ENCODE measurements around the gene CD300LB. TPM values are rescaled to one million over a fixed set of nuclear protein-coding genes. Genes with fewer than 3 reads are reported as not detected.

CD300LB gene
- total RNA-seq, 2 experiments from 2014 or later, result not detected

DNA sequence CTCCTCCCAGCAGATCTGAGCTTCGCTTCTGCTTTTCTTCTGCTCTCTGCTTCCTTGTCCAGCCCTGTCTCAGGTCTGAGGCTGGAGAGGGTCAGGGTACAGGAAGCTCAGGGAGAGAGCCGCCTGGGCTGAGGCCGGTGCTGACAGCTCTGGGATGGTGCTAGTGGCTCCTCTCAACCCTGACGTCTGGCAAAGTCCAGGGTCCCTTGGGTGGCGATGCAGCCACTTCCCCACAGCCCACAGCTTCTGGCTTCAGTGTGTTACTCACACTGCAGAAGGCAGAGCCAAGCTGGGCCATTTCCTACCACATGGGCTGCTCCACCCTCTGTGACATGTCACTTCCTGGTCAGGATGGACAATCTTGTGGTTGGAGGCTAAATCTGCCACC is 14.6 kb upstream of the CD300LB start, which contains the start of gene CD300C:
CD300C (minus strand) TSS at position 273 of the 388 bp plus-strand sequence. CDS start 333 bp downstream, outside the sequence.
- no peaks in the 10 kb centered on the region for H3K36me3 Mint-ChIP-seq (ENCODE audit: low read depth)
- H3K4me1 Mint-ChIP-seq (ENCODE audit: low read depth), result peaks cover 2% of the 10 kb centered on the region
- no peaks in the 10 kb centered on the region for H3K27me3 Mint-ChIP-seq (ENCODE audit: low read depth)
- no peaks in the 10 kb centered on the region for H3K9me3 Mint-ChIP-seq
- intact Hi-C loops (cut with micrococcal nuclease), result no loop called here
- DNase-seq, result no peak
- CTCF ChIA-PET, result no interaction called here
- no peak within 1 kb of the TSS for H3K27ac Mint-ChIP-seq
- no peak within 1 kb of the TSS for H3K4me3 Mint-ChIP-seq

DNA sequence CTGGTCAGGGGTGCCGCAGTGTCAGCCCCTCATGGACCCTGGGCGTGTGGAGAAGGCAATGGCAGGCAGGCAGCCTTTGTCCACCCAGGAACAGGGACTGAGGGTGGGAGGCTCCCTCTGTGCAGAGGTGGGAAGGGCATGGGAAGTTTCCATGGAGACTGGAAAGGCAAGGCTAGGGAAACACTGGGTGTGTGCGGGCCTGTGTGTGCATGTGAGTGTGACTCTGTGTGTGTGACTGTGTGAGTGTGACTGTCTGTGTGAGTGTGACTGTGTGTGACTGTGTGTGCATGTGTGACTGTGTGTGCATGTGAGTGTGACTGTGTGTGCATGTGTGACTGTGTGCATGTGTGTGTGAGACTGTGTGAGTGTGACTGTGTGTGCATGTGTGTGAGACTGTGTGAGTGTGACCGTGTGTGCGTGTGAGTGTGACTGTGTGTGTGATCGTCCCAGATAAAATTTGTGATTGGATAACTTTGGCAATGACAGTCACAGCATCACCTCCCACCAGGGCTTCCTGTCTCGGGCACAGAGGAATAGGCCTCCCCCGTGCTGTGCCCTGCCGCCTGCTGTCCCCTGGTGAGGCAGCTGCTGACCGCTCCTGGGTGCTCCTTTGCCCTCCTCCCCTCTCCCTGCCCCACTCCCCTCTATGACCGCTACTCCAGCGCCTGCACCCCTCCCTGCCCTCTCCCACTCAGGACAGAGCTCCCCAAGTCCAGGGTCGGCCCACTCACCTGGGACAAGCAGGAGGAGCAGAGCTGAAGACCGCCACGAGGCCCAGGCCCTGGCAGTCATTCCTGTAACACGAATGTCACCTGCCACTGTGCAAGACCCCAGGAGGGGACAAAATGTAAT is 13.9 kb upstream of the CD300LB start:
- Mint-ChIP-seq H3K9me3 (no peaks in the 10 kb centered on the region), H3K27ac (no peak overlapping the region), H3K4me3 (no peak overlapping the region), H3K36me3 (ENCODE audit: low read depth) (no peaks in the 10 kb centered on the region), H3K4me1 (ENCODE audit: low read depth) (peaks cover 2% of the 10 kb centered on the region), H3K27me3 (ENCODE audit: low read depth) (no peaks in the 10 kb centered on the region)
- CTCF ChIA-PET, result no interaction called here
- DNase-seq, result no peak
- intact Hi-C loops (cut with micrococcal nuclease), result no loop called here

GRCh38 chr17:74543891-74544760 is 12.9 kb upstream of the CD300LB start:
- no peak overlapping the region for H3K4me3 Mint-ChIP-seq
- peaks cover 2% of the 10 kb centered on the region for H3K4me1 Mint-ChIP-seq (ENCODE audit: low read depth)
- CTCF ChIA-PET, result no interaction called here
- H3K9me3 Mint-ChIP-seq, result no peaks in the 10 kb centered on the region
- no peaks in the 10 kb centered on the region for H3K27me3 Mint-ChIP-seq (ENCODE audit: low read depth)
- H3K36me3 Mint-ChIP-seq (ENCODE audit: low read depth), result no peaks in the 10 kb centered on the region
- intact Hi-C loops (cut with micrococcal nuclease), result no loop called here
- no peak for DNase-seq
- H3K27ac Mint-ChIP-seq, result no peak overlapping the region

DNA sequence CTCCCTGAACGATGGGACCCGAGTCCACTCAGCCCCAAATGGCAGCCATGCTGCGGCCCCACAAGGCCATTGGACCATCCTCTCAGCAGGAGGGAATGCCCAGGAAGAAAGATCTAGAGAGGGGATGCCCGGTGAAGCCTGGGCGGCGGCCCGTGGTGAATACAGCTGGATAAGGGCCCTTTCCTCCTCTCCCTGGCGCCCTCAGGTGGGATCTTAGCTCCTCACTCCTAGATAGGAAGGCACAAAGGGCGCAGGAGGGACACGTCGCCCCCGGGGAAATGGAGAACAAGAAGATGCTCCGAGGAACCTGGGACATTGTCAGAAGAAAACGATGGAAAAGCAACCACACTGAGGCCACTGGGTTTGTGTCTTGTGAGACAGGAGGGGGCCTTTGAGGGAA is 12.1 kb upstream of the CD300LB start:
- no peaks in the 10 kb centered on the region for H3K36me3 Mint-ChIP-seq (ENCODE audit: low read depth)
- DNase-seq, result no peak
- intact Hi-C loops (cut with micrococcal nuclease), result no loop called here
- H3K27ac Mint-ChIP-seq, result no peak overlapping the region
- no peaks in the 10 kb centered on the region for H3K9me3 Mint-ChIP-seq
- CTCF ChIA-PET, result no interaction called here
- peaks cover 2% of the 10 kb centered on the region for H3K4me1 Mint-ChIP-seq (ENCODE audit: low read depth)
- no peak overlapping the region for H3K4me3 Mint-ChIP-seq
- H3K27me3 Mint-ChIP-seq (ENCODE audit: low read depth), result no peaks in the 10 kb centered on the region

DNA sequence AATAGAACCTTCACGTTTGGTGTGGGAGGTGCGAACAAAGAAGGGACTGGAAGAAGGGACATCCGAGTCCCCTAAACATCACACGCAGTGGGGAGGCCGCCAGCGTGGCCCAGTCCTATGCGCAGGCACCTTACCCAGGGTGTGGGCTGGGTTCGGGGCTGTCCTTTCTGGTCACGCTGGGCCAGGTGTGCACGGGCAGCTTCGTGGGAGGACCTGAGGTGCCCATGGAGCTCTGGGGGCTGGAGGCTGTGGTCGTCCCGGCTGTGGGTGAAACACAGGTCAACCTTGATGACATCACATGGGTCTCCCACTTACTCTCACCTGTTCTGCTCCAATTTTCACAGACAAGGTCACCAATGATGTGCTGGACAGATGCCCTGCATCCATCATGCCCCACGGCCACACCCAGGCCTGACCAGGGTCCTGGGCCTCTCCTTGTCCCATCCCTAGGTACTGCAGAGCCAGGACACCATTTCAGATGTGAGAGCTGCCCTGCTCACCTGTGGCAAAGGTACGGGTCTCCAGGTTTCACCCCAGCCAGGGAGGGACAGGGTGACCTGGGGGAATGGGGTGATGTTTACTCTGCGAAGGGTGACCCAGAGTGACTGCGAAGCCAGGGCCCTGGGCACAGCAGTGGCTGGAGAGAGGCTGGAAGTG is 11.6 kb upstream of the CD300LB start:
- DNase-seq, result no peak
- H3K4me3 Mint-ChIP-seq, result no peak overlapping the region
- intact Hi-C loops (cut with micrococcal nuclease), result no loop called here
- H3K9me3 Mint-ChIP-seq, result no peaks in the 10 kb centered on the region
- no peak overlapping the region for H3K27ac Mint-ChIP-seq
- H3K4me1 Mint-ChIP-seq (ENCODE audit: low read depth), result peaks cover 2% of the 10 kb centered on the region
- H3K27me3 Mint-ChIP-seq (ENCODE audit: low read depth), result no peaks in the 10 kb centered on the region
- CTCF ChIA-PET, result no interaction called here
- no peaks in the 10 kb centered on the region for H3K36me3 Mint-ChIP-seq (ENCODE audit: low read depth)

DNA sequence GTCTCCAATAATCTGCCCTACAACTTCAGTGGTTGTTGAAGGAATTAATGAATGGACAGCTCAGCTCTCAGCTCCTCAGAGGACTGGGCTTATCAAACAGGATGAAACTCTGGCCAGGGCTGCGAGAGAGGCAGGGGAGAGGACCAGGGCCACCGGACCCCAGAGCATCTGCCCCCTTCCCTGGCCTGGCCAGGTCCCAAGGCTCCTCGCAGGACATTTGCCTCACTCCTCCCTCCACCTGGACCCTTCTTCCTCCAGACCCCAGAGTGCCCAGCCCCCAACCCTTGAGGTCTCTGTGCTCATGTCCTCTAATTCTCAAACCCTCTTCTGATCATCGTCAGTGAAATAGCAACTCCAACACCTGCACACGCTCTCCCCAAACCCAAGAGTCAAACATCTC is 10.9 kb upstream of the CD300LB start:
- no peaks in the 10 kb centered on the region for H3K27me3 Mint-ChIP-seq (ENCODE audit: low read depth)
- H3K36me3 Mint-ChIP-seq (ENCODE audit: low read depth), result no peaks in the 10 kb centered on the region
- H3K9me3 Mint-ChIP-seq, result no peaks in the 10 kb centered on the region
- H3K4me1 Mint-ChIP-seq (ENCODE audit: low read depth), result no peaks in the 10 kb centered on the region
- intact Hi-C loops (cut with micrococcal nuclease), result no loop called here
- H3K27ac Mint-ChIP-seq, result no peak overlapping the region
- CTCF ChIA-PET, result no interaction called here
- no peak for DNase-seq
- H3K4me3 Mint-ChIP-seq, result no peak overlapping the region

- H3K4me1 Mint-ChIP-seq (ENCODE audit: low read depth), result no peaks in the 10 kb centered on the region
- no peaks in the 10 kb centered on the region for H3K27me3 Mint-ChIP-seq (ENCODE audit: low read depth)
- intact Hi-C loops (cut with micrococcal nuclease), result no loop called here
- no peaks in the 10 kb centered on the region for H3K36me3 Mint-ChIP-seq (ENCODE audit: low read depth)
- no peaks in the 10 kb centered on the region for H3K9me3 Mint-ChIP-seq
- H3K27ac Mint-ChIP-seq, result no peak overlapping the region
- CTCF ChIA-PET, result no interaction called here
- H3K4me3 Mint-ChIP-seq, result no peak overlapping the region
- no peak for DNase-seq
Measured at GRCh38 chr17:74541176-74542111, 10.2 kb upstream of the CD300LB start.

DNA sequence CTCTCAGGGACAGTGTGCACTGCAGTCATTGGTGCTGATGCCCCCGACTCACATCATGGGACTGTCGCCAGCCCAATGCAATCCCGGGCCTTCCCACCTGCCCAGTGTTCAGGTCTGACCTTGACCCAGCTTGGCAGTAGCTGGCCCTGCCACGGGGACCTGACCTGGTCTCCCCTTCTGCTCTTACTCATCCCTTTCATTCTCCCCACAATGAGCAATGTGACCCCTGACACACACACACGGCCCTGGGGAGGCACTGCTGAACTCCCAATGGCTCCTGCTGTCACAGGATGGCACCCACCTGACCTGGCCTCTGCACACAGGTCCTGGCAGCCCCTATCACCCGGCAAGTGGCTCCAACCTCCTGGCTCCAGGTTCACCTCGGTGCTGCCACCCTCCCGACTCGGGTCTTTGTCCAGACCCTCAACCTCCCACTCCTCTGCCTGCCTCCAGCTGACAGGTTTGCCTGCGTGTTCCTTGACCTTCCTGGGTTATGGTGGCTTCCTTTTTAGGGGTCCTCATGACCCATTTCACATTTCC is 8.1 kb upstream of the CD300LB start:
- Mint-ChIP-seq H3K4me3 (no peak overlapping the region), H3K4me1 (ENCODE audit: low read depth) (no peaks in the 10 kb centered on the region), H3K9me3 (no peaks in the 10 kb centered on the region), H3K27me3 (ENCODE audit: low read depth) (peaks cover 1% of the 10 kb centered on the region), H3K36me3 (ENCODE audit: low read depth) (no peaks in the 10 kb centered on the region), H3K27ac (no peak overlapping the region)
- intact Hi-C loops (cut with micrococcal nuclease), result no loop called here
- CTCF ChIA-PET, result no interaction called here
- no peak for DNase-seq

GRCh38 chr17:74536890-74537289 is 5.6 kb upstream of the CD300LB start:
- Mint-ChIP-seq H3K27ac (no peak overlapping the region), H3K4me1 (ENCODE audit: low read depth) (peaks cover 2% of the 10 kb centered on the region), H3K4me3 (no peak overlapping the region), H3K9me3 (no peaks in the 10 kb centered on the region), H3K27me3 (ENCODE audit: low read depth) (peaks cover 13% of the 10 kb centered on the region), H3K36me3 (ENCODE audit: low read depth) (no peaks in the 10 kb centered on the region)
- intact Hi-C loops (cut with micrococcal nuclease), result no loop called here
- DNase-seq, result no peak
- CTCF ChIA-PET, result no interaction called here

DNA sequence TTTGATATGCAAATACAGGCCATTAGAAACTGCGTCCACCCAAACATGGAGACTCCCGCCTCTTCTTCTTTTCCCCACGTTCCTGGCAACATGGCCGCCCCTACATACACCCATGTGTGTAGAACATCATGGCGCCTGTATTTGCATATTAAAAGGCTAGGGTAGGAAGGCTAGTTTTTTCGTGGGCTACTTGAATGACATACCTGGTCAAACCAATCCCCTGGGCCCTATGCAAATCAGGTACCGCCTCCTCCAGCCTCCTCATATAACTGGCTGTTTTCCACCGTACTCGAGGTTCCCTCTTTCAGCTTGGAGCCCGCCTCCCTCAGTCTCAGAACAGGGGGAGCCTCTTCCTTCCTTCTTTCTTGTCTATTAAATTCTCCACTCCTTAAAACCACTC is 840 bp upstream of the CD300LB start:
- Mint-ChIP-seq H3K27ac (no peak overlapping the region), H3K4me3 (no peak overlapping the region), H3K4me1 (ENCODE audit: low read depth) (peaks cover 2% of the 10 kb centered on the region), H3K36me3 (ENCODE audit: low read depth) (no peaks in the 10 kb centered on the region), H3K27me3 (ENCODE audit: low read depth) (peaks cover 20% of the 10 kb centered on the region), H3K9me3 (no peaks in the 10 kb centered on the region)
- peak; percentile 7 for DNase-seq
- CTCF ChIA-PET, result interaction anchor here (0.8 to 2.3 kb wide), 6 partner anchors 21 to 164 kb away, joined by 3 to 12 read pairs (median 4); partner anchors contain the start of gene GPR142
- intact Hi-C loops (cut with micrococcal nuclease), result loop anchor here (2.0 to 5.0 kb wide), 2 partner anchors 75 to 163 kb away; no protein-coding TSS in a partner anchor

DNA sequence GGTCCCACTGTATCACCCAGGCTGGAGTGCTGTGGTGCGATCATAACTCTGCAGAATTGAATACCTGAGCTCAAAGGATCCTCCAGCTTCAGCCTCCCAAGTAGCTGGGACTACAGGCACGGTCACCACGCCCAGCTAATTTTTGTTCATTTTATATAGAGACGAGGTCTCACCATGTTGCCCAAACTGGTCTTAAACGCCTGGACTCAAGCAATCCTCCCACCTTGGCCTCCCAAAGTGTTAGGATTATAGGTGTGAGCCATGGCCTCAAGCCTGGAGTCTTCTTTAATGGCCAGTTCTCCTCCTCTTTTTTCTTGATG is 484 bp downstream of the CD300LB start:
- no peaks in the 10 kb centered on the region for H3K9me3 Mint-ChIP-seq
- CTCF ChIA-PET, result interaction anchor here (0.6 to 2.9 kb wide), 3 partner anchors 152 to 817 kb away, joined by 3 to 10 read pairs (median 6); partner anchors contain the start of gene GPR142
- H3K27me3 Mint-ChIP-seq (ENCODE audit: low read depth), result peaks cover 21% of the 10 kb centered on the region
- peaks cover 2% of the 10 kb centered on the region for H3K4me1 Mint-ChIP-seq (ENCODE audit: low read depth)
- no peak overlapping the region for H3K4me3 Mint-ChIP-seq
- H3K36me3 Mint-ChIP-seq (ENCODE audit: low read depth), result no peaks in the 10 kb centered on the region
- H3K27ac Mint-ChIP-seq, result no peak overlapping the region
- intact Hi-C loops (cut with micrococcal nuclease), result loop anchor here (5.0 kb wide), 1 partner anchor 73 kb away; no protein-coding TSS in a partner anchor
- no peak for DNase-seq
